ENCODE results near the gene TEPSIN. TPM values are rescaled to one million over a fixed set of nuclear protein-coding genes. Genes with fewer than 3 reads are reported as not detected.

Gene TEPSIN
- total RNA-seq, 4 donors from 2014 or later, result 16.7 to 42.9 (median 23.3) TPM

- DNase-seq, result no peak
- H3K27ac ChIP-seq, result peak overlapping the region in 1 of 4 donors; percentile 66
Measured at GRCh38 chr17:81276781-81277180, 37.9 kb upstream of the TEPSIN start.

DNA sequence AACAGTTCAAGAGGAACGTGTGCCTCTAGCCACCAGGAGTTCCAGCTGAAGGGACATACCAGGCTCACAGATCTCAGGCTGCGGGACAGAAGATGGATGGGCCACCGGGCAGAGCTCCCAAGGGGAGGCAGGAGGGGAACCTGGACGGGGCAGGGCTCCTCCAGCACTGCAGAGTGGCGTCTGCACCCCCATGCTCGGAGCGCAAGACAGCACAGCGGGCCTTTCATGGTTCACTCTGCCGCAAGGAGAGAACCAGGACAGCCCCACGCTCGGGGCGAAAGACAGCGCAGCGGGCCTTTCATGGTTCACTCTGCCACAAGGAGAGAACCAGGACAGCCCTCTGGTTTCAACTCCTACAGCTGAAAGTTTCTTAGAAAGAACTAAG, 35.6 kb upstream of the TEPSIN start:
- no peak for TF ChIP-seq POLR2A (IDR thresholded peaks at IDR 0.05)
- TF ChIP-seq, protein P1, sequence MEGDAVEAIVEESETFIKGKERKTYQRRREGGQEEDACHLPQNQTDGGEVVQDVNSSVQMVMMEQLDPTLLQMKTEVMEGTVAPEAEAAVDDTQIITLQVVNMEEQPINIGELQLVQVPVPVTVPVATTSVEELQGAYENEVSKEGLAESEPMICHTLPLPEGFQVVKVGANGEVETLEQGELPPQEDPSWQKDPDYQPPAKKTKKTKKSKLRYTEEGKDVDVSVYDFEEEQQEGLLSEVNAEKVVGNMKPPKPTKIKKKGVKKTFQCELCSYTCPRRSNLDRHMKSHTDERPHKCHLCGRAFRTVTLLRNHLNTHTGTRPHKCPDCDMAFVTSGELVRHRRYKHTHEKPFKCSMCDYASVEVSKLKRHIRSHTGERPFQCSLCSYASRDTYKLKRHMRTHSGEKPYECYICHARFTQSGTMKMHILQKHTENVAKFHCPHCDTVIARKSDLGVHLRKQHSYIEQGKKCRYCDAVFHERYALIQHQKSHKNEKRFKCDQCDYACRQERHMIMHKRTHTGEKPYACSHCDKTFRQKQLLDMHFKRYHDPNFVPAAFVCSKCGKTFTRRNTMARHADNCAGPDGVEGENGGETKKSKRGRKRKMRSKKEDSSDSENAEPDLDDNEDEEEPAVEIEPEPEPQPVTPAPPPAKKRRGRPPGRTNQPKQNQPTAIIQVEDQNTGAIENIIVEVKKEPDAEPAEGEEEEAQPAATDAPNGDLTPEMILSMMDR (IDR thresholded peaks at IDR 0.05), result no peak
- no peaks in the 10 kb centered on the region for H3K27me3 ChIP-seq
- WGBS, 2 donors, result 97 to 100% methylated on average over 6 to 10 of the region's 14 CpGs
- peaks cover 10 to 25% (median 12%) of the 10 kb centered on the region in 3 donors for H3K4me1 ChIP-seq
- DNase-seq, result no peak
- H3K9me3 ChIP-seq, result no peaks in the 10 kb centered on the region
- peaks cover 15 to 96% (median 41%) of the 10 kb centered on the region in 3 donors for H3K36me3 ChIP-seq
- no peak overlapping the region for H3K27ac ChIP-seq
- H3K4me3 ChIP-seq, result no peak overlapping the region
- intact Hi-C loops (cut with DNase I), result no loop called here

More at GRCh38 chr17:81276781-81277180, 37.9 kb upstream of the TEPSIN start:
- 38 to 57% methylated on average over 5 to 10 of the region's 11 CpGs for WGBS, 2 donors
- no peaks in the 10 kb centered on the region for H3K27me3 ChIP-seq
- H3K4me1 ChIP-seq, result peaks cover 10 to 25% (median 12%) of the 10 kb centered on the region in 3 donors
- no peak overlapping the region for H3K4me3 ChIP-seq
- intact Hi-C loops (cut with DNase I), result no loop called here
- H3K36me3 ChIP-seq, result peaks cover 15 to 97% (median 34%) of the 10 kb centered on the region in 3 donors
- no peaks in the 10 kb centered on the region for H3K9me3 ChIP-seq
- no peak for TF ChIP-seq POLR2A (IDR thresholded peaks at IDR 0.05)
- TF ChIP-seq, protein P1 (IDR thresholded peaks at IDR 0.05), result no peak

DNA sequence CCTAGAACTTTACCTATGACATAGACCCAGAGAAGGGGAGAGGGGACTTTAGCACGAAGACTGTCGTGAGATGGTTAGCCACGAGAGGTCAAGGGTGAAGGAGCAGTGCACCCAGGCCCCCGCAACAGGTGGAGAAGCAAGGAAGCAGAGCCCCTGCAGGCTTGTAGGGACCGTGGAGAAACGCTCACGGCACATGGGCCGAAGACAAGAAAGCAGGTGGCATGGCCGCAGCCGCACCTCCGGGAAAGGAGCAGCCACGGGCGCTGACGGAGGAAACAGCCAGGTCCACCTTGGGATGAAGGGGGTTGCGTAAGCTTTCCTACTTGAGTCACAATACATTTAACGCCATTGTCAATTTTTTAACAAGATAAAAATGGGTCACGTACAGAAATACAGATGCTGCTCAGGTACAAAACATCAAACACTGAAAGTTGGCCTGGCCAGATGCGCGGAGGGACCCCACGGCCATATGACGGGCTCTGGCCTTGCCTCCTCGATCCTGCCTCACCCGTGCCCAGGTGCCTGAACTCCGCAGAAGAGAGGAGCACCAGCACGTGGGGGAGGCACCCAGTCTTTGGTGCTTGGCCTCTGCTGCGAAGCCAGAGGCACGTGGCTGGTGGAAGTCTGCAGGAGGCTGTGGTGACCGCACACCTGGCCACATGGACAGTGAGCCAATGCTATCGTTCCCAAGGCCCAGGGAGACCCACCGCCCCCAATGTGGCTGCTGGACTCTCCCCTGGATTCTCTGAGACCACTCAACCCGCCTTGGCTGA, 35.0 kb upstream of the TEPSIN start:
- H3K27me3 ChIP-seq, result no peaks in the 10 kb centered on the region
- 91 to 93% methylated on average over 23 to 24 of the region's 31 CpGs for WGBS, 2 donors
- DNase-seq, result no peak
- TF ChIP-seq, protein P1 (IDR thresholded peaks at IDR 0.05), result no peak
- no peak for TF ChIP-seq POLR2A (IDR thresholded peaks at IDR 0.05)
- peaks cover 15 to 96% (median 37%) of the 10 kb centered on the region in 3 donors for H3K36me3 ChIP-seq
- H3K4me1 ChIP-seq, result peaks cover 10 to 25% (median 12%) of the 10 kb centered on the region in 3 donors
- H3K27ac ChIP-seq, result no peak overlapping the region
- intact Hi-C loops (cut with DNase I), result no loop called here
- no peak overlapping the region for H3K4me3 ChIP-seq
- no peaks in the 10 kb centered on the region for H3K9me3 ChIP-seq

- 74 to 80% methylated on average over 11 to 12 of the region's 12 CpGs for WGBS, 2 donors
- no peak for DNase-seq
- intact Hi-C loops (cut with DNase I), result no loop called here
- Histone ChIP-seq H3K4me1 (peaks cover 8 to 13% (median 9%) of the 10 kb centered on the region in 3 donors), H3K27me3 (no peaks in the 10 kb centered on the region), H3K4me3 (no peak overlapping the region), H3K9me3 (no peaks in the 10 kb centered on the region), H3K36me3 (peaks cover 15 to 99% (median 34%) of the 10 kb centered on the region in 3 donors), H3K27ac (no peak overlapping the region)
- no peak for TF ChIP-seq POLR2A (IDR thresholded peaks at IDR 0.05)
- TF ChIP-seq, protein P1 (IDR thresholded peaks at IDR 0.05), result no peak
Measured at GRCh38 chr17:81272616-81273015, 33.8 kb upstream of the TEPSIN start.

DNA sequence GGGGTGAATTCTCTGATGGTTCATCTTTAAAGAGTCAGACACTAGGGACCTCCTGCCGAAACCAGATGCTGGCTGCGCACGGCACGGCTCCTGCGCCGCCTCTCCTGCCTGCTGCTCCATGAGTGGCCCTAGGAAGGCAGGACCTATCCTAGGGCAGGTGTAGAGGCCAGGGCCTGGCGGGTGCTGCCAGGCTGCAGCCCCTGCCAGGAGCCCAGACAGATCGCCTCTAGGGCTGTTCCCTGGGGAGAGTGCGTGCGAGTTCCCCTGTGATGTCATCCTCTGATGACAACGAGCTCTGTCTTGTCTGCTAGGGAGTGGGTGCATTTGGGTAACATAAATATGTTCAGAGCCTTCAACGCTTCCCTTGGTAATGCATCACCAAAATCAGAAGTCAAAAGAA, 32.4 kb upstream of the TEPSIN start:
- Histone ChIP-seq H3K4me3 (no peak overlapping the region), H3K36me3 (peaks cover 15 to 99% (median 34%) of the 10 kb centered on the region in 3 donors), H3K9me3 (no peaks in the 10 kb centered on the region), H3K4me1 (no peaks in the 10 kb centered on the region), H3K27ac (no peak overlapping the region), H3K27me3 (no peaks in the 10 kb centered on the region)
- no peak for TF ChIP-seq POLR2A (IDR thresholded peaks at IDR 0.05)
- TF ChIP-seq, protein P1 (IDR thresholded peaks at IDR 0.05), result no peak
- 68 to 83% methylated on average over 1 to 7 of the region's 12 CpGs for WGBS, 2 donors
- no peak for DNase-seq
- intact Hi-C loops (cut with DNase I), result no loop called here

All from esophagus squamous epithelium (tissue), 5 donors.